Lung (tissue), 12 donors: Measurements from ENCODE around the gene CCKAR. TPM values are rescaled to one million over a fixed set of nuclear protein-coding genes. Genes with fewer than 3 reads are reported as not detected.
"Not testable (repeated sequence)": the region's sequence is repeated elsewhere in the genome, so short reads cannot be mapped to it uniquely, and the experiment has no call there.

ENCODE experiments used
- ATAC-seq: fragments of 200-7000 bp; cut with Tn5 transposase; one replicate; pipeline ENCODE4 v1.9.1; 2020; ENCODE audit warnings: moderate number of reproducible peaks; ENCODE audit not compliant: insufficient read depth, low FRiP score
- DNase-seq, 3 donors: peaks; one replicate each; pipeline ENCODE4 v3.0.0-alpha.2; 2013 to 2017
- H3K27ac ChIP-seq, 2 donors: one replicate each; pipeline ENCODE4 v1.5.1; 2013; ENCODE audit warnings: mild to moderate bottlenecking in 2 of 2, moderate library complexity in 2 of 2, control low read depth in 1 of 2, inconsistent platforms in 1 of 2, low read depth in 1 of 2, low read length in 1 of 2
- H3K27me3 ChIP-seq, 3 donors: one replicate each; pipeline ENCODE4 v1.5.1; 2013; ENCODE audit warnings: low read length in 2 of 3; ENCODE audit not compliant: control insufficient read depth in 3 of 3, insufficient read depth in 3 of 3
- H3K36me3 ChIP-seq, 4 donors: one replicate each; pipeline ENCODE4 v1.5.1; 2013; ENCODE audit warnings: low read length in 4 of 4, mild to moderate bottlenecking in 1 of 4, moderate library complexity in 1 of 4; ENCODE audit not compliant: control insufficient read depth in 4 of 4, insufficient read depth in 4 of 4
- H3K4me1 ChIP-seq, 5 donors: one replicate each; pipeline ENCODE4 v1.5.1; 2013; ENCODE audit warnings: low read length in 5 of 5, mild to moderate bottlenecking in 2 of 5, moderate library complexity in 1 of 5; ENCODE audit not compliant: control insufficient read depth in 5 of 5, insufficient read depth in 5 of 5
- H3K4me3 ChIP-seq: one replicate; pipeline ENCODE4 v1.5.1; 2013; ENCODE audit warnings: mild to moderate bottlenecking, control low read depth, moderate library complexity
- H3K9ac ChIP-seq, 2 donors: one replicate each; pipeline ENCODE4 v1.5.1; 2013; ENCODE audit warnings: low read length in 2 of 2, control low read depth in 1 of 2; ENCODE audit not compliant: insufficient read depth in 1 of 2
- H3K9me3 ChIP-seq, 4 donors: one replicate each; pipeline ENCODE4 v1.5.1; 2013; ENCODE audit warnings: low read length in 3 of 4, mild to moderate bottlenecking in 1 of 4, moderate library complexity in 1 of 4; ENCODE audit not compliant: control insufficient read depth in 4 of 4, insufficient read depth in 3 of 4
- CTCF ChIP-seq: IDR thresholded peaks from 2 replicates; pipeline ENCODE4 v1.5.1; 2012; ENCODE audit warnings: mild to moderate bottlenecking; ENCODE audit errors: control extremely low read depth, extremely low read depth
- WGBS, 2 donors: extraction: QIAGEN DNeasy Blood & Tissue Kit; methylation state at CpG; one replicate each; pipeline ENCODE4 v1.1.7; 2013; 5-methylcytosine and 5-hydroxymethylcytosine counted together
- polyA plus RNA-seq, 2 donors: library from polyadenylated mRNA; stranded (reverse); fragments of 200-250 nt; gene quantifications; one replicate each; pipeline ENCODE4 v1.2.1, GENCODE V29; 2013
- total RNA-seq, 2 donors: library from RNA; depleted of rRNA in 1 of 2; stranded (reverse); fragments of >200 nt in 1 of 2; gene quantifications; one replicate each; pipeline ENCODE4 v1.2.1, GENCODE V29; 2014 to 2021
- donor health status: control.
- donor health status: control.
- donor health status: Bipolar disorder and iron deficiency.
- donor health status: healthy.
- donor health status: DM: yes; HTN: yes; CAD: no.

The CCKAR gene
- total and polyA plus RNA-seq, 4 donors, result 0.14 TPM; not detected in 3

GRCh38 chr4:26507286-26507685, 17.0 kb upstream of the CCKAR start:
- TF ChIP-seq CTCF, result no peak
- Histone ChIP-seq H3K9ac (no peak overlapping the region), H3K4me1 (peaks cover 0 to 13% (median 4%) of the 10 kb centered on the region in 5 donors), H3K36me3 (no peaks in the 10 kb centered on the region), H3K4me3 (no peak overlapping the region), H3K27me3 (no peaks in the 10 kb centered on the region), H3K9me3 (no peaks in the 10 kb centered on the region), H3K27ac (no peak overlapping the region)
- no peak for ATAC-seq
- WGBS, 2 donors, result 93 to 94% methylated on average over 4 of the region's 4 CpGs
- no peak for DNase-seq

GRCh38 chr4:26503844-26504243, 13.6 kb upstream of the CCKAR start:
- no peak for TF ChIP-seq CTCF
- Histone ChIP-seq H3K4me1 (no peaks in the 10 kb centered on the region), H3K9me3 (peaks cover 0 to 3% (median 1%) of the 10 kb centered on the region in 4 donors), H3K9ac (no peak overlapping the region), H3K4me3 (no peak overlapping the region), H3K36me3 (no peaks in the 10 kb centered on the region), H3K27me3 (no peaks in the 10 kb centered on the region), H3K27ac (no peak overlapping the region)
- WGBS, 2 donors, result 82 to 87% methylated on average over 4 of the region's 4 CpGs
- ATAC-seq, result no peak
- no peak for DNase-seq

- Histone ChIP-seq H3K4me1 (no peaks in the 10 kb centered on the region), H3K9ac (no peak overlapping the region), H3K27me3 (no peaks in the 10 kb centered on the region), H3K36me3 (no peaks in the 10 kb centered on the region), H3K9me3 (peaks cover 0 to 3% (median 1%) of the 10 kb centered on the region in 4 donors), H3K4me3 (no peak overlapping the region), H3K27ac (no peak overlapping the region)
- no peak for DNase-seq
- no peak for ATAC-seq
- WGBS, 2 donors, result 59 to 80% methylated on average over 5 of the region's 5 CpGs
- TF ChIP-seq CTCF, result no peak
These were observed 13.1 kb upstream of the CCKAR start for GRCh38 chr4:26503427-26503826.

GRCh38 chr4:26500565-26500999, 10.3 kb upstream of the CCKAR start:
- H3K4me3 ChIP-seq, DNase-seq, ATAC-seq, H3K27ac ChIP-seq, H3K36me3 ChIP-seq, H3K9me3 ChIP-seq, H3K9ac ChIP-seq, H3K4me1 ChIP-seq, H3K27me3 ChIP-seq: not testable (repeated sequence)
- WGBS, 2 donors, result 88 to 93% methylated on average over 9 of the region's 9 CpGs
